GM18505 (cell line): ENCODE results near the gene DCHS1.

ENCODE experiments used
- ATAC-seq: cut with Tn5 transposase; IDR thresholded peaks from one replicate; pipeline ENCODE4 v1.9.1; 2021; ENCODE audit not compliant: unreplicated experiment
- POLR2A ChIP-seq: IDR thresholded peaks from 4 replicates; pipeline ENCODE4 v1.6.1; 2011; ENCODE audit warnings: borderline replicate concordance; ENCODE audit not compliant: insufficient read depth, insufficient read length; ENCODE audit errors: extremely low read depth

The DCHS1 gene

DNA sequence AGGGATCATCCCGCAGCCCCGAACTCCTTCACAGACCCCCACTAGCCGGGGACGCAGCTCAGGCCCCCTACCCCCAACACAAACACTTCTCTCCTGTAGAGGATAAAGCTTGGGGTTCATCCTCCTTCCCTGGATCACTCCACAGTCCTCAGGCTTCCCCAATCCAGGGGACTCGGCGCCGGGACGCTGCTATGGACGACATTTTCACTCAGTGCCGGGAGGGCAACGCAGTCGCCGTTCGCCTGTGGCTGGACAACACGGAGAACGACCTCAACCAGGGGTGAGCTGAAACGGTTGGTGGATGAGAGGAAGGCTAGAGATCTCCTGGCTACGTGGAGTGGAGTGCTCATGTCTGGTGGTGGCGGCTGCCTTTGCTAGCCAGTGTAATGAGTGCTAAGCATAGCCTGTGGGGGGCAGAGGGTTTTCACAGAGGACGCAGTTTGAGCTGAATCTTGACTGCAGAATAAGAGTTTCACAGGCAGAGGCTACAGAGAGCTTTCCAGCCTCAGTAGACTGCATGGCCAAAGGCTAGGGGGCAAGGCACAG, 51.5 kb downstream of the DCHS1 start:
- peak; percentile 34 for ATAC-seq
- TF ChIP-seq POLR2A = peak; percentile 17

DNA sequence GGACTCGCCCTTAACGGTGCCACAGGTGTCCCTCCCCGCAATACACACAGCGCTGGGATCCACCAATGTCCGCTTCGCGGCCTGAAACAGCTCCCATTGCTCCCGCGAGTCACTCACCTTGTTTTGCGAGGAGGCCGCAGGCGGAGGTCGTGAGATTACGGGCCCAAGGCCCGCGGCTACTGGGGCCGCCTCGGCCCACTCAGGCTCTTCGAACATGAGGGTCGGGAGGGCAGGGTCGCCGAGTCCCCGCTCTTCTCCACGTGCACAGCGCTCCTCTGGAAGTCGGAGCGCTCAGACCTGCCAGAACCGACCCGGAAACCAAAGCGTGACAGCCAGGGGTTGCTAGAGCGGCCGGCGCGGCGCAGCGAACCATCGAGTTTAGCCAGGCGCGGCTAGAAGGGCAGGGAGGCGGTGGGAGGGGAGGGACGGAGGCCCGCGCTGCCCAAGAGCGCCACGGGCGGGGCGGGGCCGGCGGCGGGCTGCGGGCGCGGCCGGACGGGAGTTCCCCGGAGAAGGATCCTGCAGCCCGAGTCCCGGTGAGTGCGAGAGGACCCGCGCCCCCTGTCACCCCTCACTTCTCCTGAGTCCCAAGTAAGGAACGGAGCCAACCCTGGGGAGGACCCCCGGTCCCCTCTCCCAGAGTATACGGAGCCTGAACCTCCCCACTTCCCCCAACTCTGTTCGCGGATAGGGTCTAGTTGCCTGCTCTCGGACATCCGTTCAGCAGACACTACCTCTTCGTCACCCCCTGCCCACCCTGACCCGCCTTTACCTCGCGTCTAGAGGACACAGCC, 52.1 kb downstream of the DCHS1 start, which contains the start of the genes ILK and RRP8:
ILK (plus strand) TSS at position 488 of the 794 bp plus-strand sequence. CDS start 498 bp downstream, outside the sequence.
RRP8 (minus strand) TSS at position 330 of the 794 bp plus-strand sequence; CDS start at position 216, 114 bp downstream.
- peak; percentile 84 for TF ChIP-seq POLR2A

DNA sequence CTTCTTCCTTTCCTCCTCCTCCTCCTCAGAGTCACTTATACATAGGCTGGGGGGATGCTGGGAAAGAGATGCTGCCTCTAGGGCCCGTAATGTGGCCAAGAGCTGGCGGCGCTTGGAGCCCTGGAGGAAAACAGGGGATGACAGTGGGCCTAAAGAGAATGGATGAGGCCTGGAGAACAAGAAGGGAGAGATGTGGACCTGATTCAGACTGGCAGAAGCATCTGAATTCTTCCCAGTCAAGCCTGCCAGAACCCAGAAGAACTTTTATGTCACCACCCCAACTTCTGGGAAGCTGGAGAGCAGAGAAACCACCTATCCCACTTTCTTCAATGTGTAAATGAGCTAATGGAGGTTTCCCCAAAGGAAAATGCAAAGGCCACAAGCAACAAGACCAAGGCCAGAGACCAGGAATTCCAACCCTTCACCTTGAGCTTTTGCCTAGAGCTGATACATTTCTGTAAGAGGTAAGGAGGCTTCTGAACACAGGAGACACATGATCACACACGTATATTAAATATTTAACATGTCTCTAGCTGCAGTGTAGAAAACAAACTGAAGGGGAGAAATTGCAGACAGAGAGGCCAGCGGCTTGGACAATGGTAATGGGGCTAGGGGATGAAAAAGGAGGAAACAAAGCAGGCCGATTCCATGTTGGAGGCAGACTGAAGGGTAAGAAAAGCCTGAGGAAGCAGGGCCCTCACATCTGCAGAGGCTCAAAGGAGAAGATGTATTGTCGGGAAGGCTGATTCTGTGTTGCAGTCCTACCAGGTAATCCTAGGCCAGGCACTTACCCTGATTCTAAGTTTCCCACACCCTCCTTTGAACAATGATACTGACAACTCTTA, 53.3 kb downstream of the DCHS1 start:
- no peak for ATAC-seq
- TF ChIP-seq POLR2A = no peak

More for the DNA sequence above, 52.1 kb downstream of the DCHS1 start, which contains the start of the genes ILK and RRP8:
- ATAC-seq = peak; percentile 76

DNA sequence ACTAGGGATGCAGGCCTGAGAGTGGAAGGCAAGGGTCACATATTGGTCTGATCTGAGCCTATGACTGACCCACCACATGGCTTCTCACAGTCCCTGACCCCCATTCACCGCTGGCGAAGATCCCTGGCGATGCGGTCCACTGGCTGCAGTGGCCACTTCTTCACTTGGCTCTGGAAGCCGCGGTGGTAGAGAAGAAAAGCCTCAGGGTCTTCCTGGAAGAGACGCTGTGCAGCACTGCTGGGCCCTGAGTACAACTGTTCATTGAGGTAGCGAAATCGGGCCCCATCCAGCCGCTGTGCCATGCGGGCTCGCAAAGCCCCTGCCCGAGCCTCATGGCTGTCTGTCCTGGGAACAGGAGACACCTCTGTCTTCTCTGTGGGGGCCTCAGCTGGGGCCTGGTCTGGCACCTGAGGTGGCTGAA, 54.6 kb downstream of the DCHS1 start:
- no peak for TF ChIP-seq POLR2A
- no peak for ATAC-seq

DNA sequence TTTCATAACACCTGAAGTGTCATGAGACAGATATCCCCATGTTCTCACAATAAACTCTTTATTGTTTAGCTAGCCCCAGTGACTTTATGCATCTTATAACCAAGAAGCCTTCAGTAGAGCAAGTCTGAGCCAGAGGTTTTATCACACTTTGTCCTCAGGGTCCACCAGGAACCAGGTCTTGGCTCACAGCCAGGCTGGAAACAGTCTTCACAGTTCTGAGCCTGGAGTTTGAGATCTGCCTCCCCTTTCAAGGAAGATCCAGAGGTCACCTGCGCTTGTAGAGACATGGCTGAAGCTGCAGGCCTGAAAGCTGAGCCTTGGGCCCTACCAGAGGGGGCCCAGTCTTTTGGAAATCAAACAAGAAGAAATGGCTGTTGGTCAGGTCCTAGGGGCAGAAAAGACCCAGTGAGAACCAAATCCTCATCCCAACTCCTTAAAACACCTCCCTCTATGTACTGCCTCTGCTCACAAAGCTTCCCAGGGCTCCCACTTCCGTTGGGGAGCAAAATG, 55.7 kb downstream of the DCHS1 start:
- TF ChIP-seq POLR2A = no peak
- ATAC-seq = no peak

DNA sequence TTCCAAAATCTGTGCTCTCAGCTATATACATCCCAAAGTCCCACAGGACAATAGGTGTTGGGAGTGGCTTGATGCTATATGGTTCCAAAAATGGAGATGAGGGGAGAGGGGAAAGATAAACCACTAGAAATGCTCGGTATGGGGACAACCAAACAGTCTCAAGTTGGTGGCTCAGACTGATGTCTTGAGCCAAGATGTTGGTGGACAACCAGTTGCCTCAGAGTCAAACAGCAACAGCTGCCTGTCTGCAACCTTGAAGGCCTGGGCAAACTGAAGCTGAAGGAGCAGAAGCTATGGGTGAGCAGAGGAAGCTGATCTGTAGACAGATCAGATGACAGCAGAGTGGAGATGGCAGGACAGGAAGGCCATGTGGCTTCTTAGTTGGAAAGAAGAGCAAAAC, 56.2 kb downstream of the DCHS1 start:
- TF ChIP-seq POLR2A = no peak
- no peak for ATAC-seq

DNA sequence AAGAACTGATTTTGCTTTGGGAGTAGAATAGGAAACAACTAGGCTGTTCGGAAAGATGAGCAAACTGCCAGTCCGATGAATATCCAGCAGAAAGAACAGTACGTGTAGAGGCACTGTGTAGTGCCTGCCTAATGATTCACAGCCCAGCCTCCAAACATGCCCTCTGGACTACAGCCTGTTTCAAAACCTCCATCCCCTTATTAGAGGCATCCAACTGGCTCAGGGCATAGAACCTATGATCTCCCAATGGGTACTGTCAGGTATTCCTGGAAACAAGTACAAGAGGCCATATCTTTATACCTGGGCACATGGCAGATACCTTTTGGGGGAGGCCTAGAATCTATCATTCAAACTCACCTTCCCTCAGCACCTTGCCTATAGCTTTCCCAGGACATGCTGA, 57.1 kb downstream of the DCHS1 start:
- ATAC-seq = no peak
- TF ChIP-seq POLR2A = no peak

DNA sequence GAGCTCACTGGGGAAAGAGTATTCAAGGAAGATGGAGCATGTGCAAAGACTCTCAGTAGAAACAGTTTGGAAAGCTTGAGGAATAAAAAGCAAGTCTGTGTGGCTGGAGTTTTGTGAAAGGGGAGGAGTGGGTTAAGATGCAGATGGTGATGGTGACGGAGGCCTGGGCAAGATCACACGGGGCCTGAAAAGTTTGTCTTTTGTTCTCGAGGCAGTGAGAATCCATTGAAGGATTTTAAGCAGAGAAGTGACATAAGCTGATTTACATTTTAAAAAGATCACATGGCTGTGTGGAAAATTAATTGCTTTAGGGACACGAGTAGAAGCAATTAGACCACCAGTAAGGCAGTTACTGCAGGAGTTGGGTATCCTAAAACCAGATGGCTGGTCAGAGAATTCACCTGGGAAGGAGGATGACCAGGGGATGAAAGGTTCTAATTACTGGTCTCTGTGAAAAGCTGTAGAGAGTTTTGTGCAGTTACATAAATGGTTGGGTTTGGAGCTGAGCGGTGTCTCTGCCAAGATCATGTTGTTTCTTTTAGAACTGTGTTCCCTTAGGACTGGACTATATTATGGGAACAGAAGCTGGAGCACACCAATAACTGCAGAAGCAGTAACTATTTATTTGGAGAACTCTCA, 59.3 kb downstream of the DCHS1 start:
- no peak for ATAC-seq
- no peak for TF ChIP-seq POLR2A

DNA sequence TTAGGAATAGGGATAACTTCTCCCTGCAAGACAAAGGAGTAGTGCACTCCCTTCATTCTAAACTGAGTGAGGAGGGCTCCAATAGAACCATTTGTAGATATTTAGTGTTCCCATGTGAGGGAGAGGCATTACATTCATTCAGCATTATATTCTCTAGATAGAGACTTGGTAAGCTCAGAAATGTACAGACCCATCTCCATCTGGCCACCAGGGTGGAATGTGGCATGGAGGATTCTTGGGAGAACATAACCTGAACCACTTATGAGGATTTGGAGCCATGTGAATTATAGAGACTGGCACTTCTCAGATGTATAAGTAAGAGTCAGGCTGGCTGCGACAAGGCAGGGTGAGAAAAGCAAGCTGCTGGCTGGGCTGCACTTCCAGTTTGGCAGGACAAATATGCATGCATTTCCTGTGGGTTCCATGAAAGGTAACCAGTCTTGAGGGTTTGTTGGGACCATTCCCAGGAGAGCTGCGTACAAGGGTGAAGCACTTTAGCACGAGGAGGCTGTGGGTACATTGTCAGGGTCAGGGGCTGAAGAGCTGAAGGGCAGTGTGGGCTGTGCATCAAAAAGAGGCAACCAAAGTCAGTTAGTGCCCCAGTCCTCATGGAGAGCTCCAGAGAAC, 61.4 kb downstream of the DCHS1 start:
- no peak for ATAC-seq
- TF ChIP-seq POLR2A = no peak

DNA sequence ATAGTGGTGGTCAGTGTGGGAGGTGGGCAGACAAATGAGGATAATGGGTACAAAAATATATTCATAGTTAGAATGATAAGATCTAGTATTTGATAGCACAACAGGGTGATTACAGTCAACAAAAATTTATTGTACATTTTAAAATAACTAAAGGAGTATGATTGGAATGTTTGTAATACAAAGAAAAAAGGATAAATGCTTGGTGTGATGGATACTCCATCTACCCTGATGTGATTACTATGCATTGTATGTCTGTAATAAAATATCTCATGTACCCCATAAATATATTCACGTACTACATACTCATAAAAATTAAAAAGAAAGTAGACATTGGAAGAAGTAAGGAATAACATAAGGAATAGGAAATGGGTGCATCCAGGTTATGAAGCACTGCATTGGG, 67.6 kb downstream of the DCHS1 start:
- TF ChIP-seq POLR2A = no peak
- no peak for ATAC-seq

DNA sequence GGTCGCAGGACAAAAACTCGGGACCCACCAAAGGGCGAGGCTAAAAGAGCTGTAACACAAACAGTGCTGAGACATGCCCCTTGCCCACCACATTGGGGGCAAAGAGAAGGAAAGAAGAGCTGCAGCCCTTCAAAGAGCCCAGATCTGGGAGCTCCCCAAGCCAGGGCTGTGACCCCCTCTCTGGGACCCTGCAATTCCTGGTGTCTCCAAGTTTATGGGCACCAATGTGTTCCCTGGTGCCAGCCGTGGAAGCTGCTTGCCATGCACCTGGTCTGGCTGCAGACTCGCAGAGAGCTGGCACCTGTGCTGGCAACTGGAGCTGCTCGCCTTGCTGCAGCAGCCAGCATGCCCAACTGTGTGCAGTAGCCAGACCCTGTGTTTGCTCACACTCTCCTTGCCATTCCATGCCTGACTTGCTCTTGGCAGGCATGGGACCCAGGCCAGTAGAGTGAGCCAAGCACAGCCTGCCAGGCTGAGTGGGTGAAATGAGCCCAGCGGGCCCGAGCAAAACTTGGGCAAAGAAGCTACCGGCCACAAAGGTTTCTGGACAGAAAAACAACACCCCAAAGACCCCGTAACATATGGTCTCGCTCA, 68.2 kb downstream of the DCHS1 start:
- ATAC-seq = no peak
- TF ChIP-seq POLR2A = no peak
